NCI-H748 (cell line): ENCODE measurements around the gene ATF2.

Experiments
- DNase-seq: peaks from one replicate; lab custom pipeline; 2025; ENCODE audit not compliant: unreplicated experiment; lab: John Stamatoyannopoulos, UW

ATF2 gene, protein sequence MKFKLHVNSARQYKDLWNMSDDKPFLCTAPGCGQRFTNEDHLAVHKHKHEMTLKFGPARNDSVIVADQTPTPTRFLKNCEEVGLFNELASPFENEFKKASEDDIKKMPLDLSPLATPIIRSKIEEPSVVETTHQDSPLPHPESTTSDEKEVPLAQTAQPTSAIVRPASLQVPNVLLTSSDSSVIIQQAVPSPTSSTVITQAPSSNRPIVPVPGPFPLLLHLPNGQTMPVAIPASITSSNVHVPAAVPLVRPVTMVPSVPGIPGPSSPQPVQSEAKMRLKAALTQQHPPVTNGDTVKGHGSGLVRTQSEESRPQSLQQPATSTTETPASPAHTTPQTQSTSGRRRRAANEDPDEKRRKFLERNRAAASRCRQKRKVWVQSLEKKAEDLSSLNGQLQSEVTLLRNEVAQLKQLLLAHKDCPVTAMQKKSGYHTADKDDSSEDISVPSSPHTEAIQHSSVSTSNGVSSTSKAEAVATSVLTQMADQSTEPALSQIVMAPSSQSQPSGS

DNA sequence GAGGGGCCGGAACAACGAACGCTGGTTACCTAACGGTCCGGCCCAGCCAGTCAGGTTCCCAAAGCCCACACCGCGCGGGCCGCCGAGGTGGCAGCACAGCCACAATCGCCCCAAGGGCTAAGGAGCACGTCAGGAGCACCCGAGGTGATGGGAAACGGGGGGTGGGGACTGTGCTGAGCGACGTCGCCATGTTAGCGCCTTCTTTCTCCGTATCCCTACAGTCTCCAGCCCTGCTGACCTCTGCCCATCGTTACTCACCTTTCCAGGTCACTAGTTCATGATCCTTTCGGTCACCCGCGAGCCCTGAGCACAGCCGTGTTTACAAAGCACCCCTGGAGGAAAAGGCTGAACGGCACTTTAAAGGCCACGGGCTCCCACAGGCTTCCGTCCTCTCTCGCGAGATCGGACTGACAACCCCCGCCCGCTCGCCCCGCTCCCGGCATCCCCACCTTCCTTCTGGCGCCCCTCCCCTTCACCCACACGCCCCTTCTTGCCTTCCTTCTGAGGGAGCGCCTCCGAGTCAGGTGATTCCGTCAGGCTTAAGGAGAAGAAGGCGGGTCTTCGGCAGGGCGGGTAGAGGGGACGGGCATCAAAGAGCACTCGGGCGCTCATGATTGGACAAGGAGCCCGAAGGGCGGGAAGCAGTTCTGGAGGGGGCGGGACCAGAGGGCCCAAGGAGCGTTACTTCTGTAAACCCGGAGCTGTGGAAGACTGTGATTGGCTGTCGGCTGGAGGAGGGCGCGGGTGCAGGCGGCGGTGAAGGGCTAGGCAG lies at the start of gene ATF2:
Gene ATF2 (minus strand): TSS at position 412 of the 772 bp plus-strand sequence. CDS start 31,760 bp downstream, outside the sequence.
- DNase-seq = peak; percentile 100

DNA sequence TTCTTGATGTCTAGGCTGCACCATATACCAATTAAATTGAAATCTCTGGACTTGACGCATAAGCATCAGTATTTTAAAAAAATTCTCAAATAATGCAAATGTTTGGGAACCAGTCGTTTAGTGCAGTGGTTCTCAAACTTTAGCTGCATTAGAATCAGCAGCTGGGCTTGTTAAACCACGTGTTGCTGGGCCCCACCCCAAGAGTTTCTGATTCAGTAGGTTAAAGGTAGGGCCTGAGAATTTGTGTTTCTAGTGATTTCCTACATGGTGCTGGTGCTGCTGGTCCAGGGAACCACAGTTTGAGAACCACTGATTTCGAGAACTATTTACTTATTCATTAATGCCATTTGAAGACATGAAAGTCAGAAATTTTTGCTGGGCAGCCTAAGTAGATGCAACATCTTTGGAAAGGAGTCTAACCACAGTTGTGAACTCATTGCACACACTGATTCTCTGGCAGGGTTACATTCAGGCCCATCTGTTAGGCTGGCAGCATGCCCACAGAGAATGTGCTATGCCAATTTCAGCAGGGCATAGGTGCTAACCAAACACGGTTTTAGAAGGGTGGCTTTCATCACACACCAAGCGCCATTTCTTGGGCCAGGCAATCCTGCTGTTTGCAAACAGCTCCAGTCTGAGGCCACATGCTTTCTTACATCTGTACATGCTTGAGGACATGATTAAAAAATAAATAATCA lies 39.9 kb upstream of the ATF2 start:
- no peak for DNase-seq

GRCh38 chr2:175206866-175207265 lies 38.9 kb upstream of the ATF2 start:
- DNase-seq = no peak

GRCh38 chr2:175205523-175205922 lies 37.5 kb upstream of the ATF2 start:
- no peak for DNase-seq

DNA sequence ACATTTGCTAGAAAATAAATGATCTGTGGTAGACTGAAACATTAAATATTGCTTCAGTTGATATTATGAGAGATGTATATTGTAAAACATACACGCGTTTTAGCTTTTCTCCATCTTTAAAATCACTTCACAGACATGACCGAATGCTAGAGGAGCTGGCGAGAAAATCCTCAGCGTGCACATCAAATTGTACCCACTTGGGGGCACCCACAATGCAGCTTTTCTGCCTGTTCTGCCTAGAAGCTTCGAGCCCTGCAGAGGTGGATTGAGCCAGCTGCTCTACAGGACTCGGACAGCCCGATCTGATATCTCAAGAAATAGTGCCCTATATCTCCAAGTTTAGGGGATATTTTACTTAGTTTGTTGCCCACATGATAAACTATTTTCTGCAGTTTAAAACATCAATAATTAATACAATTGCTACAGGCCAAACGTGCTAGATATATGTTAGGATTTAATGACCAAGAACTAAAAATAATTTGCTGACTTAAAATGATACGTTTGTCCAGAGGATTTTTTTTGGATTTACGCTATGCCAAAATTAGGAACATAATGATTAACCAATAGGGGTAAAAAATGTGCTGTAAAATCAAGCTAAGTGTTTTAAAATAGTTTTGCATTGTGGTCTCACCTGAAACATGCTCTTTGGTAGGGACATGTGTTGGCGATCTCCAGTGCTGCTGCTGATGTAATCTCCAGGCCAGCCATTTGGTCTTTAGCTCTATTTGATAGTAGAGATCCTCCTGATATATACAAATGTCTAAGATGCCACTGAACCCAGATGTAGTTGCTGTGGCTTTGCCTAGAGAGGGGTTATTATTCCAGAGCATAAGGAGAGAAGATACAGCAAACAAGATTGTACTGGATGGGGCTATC lies 35.9 kb upstream of the ATF2 start:
- peak; percentile 76 for DNase-seq

DNA sequence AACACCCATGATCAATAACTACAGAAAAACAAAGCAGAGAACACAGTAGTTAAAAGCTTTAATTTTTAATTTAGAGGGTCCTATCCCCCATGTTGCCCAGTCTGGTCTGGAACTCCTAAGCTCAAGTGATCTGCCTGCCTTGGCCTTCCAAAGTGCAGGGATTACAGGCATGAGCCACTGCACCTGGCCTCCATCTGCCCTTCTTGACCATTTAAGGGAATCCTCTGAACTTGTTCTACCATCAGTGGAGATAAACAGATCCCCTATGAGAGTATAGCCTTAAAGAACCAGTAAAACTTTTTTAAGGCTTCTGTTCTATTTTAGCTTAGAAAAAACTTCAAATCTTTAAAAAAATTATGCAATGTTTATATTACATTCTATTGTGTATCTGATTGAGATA lies 27.0 kb upstream of the ATF2 start:
- peak; percentile 7 for DNase-seq

- DNase-seq = no peak
Measured at GRCh38 chr2:175188761-175189160, 20.8 kb upstream of the ATF2 start.

DNA sequence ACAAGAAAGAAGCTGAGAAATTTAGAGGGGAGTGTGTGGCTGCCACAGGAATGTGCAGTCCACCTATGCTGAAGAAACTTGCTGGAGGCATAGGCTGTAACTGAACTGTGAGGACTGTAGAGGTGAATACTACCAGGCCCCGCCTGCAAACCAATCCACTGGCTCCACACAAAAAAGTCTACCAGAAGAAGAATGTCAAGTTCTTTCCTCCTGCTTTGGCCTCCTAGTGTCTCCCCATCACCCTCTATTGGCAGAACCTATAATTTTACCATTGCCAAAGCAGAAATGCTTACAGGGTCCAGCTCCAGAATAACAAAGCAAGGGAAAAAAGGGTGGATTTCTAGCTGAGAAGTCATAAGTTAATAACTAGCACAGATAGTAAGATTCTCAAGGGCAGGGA lies 19.4 kb upstream of the ATF2 start:
- no peak for DNase-seq

DNA sequence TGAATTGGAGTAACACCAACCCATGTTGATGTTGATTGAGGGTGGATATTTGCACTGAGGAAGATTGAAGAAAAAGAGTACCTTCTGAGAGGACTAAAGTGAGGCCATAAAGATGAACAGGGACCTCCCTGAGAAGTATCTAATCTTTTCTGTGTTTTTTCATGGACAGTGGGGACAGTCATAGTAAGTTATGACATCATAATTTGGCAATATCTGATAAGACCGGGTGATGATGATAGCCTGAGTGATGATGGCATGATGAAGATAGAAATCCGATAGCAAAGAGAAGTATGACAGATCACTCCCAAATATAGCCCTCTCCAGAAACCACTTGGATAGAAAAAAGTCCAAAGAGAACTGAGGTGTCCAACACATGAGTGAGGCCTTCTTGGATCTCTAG lies 15.7 kb upstream of the ATF2 start:
- DNase-seq = no peak

DNA sequence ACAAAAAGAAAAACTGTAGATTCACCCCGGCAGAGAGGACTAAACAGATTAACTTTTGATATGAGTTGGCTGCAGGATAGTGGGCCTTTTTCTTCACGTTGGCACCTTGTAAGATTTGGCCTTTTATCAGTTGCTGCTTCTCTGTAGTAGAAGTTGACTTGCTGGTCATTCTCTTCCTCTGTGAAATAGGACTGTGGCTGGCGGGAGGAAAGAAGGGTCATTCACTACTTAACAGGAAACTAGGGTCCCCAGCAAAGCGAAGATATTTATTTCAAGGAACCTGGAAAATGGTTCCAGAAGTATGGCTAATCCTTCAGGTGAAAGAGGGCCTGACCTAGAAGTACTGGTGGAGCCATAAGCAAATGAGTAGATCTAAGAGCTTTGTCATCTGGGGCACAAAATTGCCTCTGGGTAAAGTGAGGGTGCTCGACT lies 13.9 kb upstream of the ATF2 start:
- DNase-seq = peak; percentile 30

DNA sequence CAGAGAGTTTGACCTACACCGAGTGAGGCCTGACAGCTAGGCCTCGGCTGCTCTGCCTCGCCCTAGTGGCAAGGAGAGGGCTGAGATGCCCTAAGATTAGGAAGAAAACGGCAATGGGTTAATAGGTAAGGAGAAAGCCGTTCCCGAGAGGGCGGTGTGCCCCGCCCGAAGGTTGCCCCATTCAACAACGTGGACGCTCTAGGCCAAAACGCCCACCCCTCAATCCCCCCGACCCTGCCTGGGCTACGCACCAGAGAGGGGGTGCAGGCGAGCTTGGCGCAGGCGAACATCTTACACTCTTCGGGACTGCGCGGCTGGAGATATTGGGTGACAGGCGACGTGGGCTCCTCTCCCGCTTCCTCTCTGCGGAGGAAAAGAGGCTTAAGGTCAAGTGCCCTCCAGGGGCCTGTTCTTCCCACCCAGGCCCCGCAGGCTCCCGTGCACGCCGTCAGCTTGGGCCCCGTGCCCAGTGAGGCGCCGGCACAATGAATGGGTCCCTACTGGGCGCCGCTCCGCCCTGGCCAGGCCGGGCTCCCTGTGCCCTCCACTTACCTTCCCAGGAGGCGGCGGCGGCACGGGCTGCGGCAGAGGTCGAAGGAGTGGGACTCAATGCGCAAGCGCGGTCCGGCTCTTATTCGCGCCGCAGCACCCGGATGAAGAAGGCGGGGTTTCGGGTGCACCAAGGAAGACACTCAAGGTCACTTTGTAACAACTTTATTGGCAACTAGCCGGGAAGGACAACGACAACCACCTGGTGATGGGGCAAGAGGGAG lies 13.3 kb upstream of the ATF2 start, which contains the start of gene ATP5MC3:
Gene ATP5MC3 (minus strand): TSS at position 607 of the 773 bp plus-strand sequence. CDS start 317 bp downstream, at position 290.
- peak; percentile 97 for DNase-seq

- DNase-seq = peak; percentile 51
Measured at GRCh38 chr2:175180701-175181103, 12.7 kb upstream of the ATF2 start.

GRCh38 chr2:175176624-175177023 lies 8.6 kb upstream of the ATF2 start:
- DNase-seq = no peak

DNA sequence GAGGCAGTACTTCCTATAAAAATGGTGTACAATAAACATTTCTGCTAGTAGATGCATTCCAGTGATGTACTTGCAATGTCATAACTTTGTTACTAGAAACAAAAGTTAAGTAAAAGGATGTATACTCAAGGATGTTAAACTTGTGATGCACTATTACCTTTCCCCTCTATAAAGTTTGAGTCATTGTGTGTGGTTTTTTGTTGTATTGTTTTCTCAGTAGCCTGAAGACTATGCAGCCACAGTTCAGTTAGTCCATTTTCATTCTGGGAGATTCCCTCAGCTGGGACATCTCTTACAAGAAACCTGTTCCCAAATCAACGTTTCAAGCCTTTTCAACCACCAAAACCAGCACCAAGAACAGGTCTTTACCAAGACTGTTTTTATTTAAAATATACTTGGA lies 7.9 kb upstream of the ATF2 start:
- DNase-seq = no peak

GRCh38 chr2:175175320-175175719 lies 7.3 kb upstream of the ATF2 start:
- DNase-seq = no peak

GRCh38 chr2:175170659-175171304 lies 2.8 kb upstream of the ATF2 start:
- DNase-seq = no peak

DNA sequence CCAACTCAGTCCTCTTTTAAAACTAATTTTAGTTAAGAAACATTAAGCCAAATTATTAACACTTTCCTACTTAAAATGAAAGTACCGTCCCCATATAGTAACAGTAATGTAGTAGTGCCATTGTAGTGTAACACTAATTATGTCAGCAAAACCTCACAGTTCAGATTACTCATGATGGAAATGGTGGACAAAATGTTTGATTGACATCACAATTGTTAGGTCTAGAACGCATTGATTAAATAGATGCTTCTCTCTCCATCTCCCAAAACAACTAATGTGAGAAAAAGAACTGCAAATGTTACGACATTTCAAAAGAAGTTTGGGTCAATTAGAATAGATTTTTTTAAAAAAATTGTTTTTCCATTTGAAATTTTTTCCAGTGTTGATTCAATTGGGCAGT lies 1.2 kb upstream of the ATF2 start:
- DNase-seq = peak; percentile 17

DNA sequence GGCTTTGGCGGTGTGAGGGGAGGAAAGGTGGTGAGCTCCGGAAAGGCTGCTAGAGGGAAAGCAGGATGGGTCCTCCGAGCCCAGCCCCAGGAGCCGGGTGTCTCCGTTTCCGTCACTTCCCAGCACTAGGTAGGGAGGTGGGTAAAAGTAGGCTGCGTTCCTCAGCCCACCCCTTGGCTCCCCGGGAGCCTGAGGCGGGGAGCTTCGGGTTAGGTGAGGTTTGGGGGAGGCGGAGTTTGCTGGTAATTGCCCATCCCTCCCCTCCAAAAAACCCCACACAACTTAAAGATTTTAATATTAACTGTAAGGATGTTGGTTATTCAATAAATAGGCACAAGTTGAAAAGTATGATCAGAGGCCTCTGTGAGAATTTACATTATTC lies 552 bp upstream of the ATF2 start:
- DNase-seq = no peak
